ENCODE results near the gene MVK. TPM values are rescaled to one million over a fixed set of nuclear protein-coding genes. Genes with fewer than 3 reads are reported as not detected.

The MVK gene
- total RNA-seq, 1 experiment from 2014 or later: 28.9 TPM

DNA sequence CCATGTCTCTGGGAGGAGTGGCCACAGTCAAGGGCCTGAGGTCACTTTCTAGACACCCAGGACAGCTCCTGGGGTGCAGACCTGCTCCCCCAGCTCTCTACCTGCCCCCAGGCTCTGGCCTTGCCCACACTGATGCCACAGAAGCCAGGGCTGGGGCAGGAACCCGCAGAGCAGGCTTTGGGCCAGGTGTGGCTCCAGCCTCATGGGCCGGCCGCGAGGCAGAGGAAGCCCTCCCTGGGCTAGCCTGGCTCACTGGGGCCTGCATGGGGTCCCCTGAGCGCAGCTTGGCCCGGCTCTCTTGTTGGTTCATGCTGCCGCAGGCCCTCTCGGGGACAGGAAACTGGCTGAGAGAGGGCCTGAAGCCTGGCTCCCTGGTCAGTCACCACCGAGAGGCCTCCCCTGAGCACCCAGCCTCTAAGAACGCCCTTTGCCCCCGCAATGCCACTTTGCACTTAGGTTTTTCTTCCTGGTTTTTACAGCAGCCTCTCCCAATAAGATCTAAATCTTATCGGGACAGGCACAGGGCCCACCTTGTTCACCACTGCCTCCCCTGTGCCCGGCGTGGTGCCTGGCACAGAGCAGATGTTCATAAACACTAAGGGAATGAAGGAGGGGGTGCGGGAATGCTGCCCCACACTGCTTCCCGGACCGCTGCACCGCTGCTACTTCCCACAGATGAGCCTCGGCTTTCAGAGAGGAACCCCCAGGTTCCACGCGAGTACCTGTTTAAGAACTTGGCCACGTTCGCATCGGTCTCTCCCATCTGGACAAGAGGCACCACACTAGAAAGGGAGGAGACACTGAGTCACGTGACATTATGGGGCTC lies 15.0 kb upstream of the MVK start:
- Histone ChIP-seq H3K9me3 (peaks cover 6% of the 10 kb centered on the region; the same call in 1 of the 2 replicates), H3K4me3 (ENCODE audit: low read depth, low read length) (no peak overlapping the region), H3K36me3 (ENCODE audit: control insufficient read depth, insufficient read depth, low read length) (peaks cover 5% of the 10 kb centered on the region), H3K27me3 (replicated peaks; ENCODE audit: control insufficient read depth, insufficient read depth, low read length) (no peaks in the 10 kb centered on the region), H3K4me1 (no peaks in the 10 kb centered on the region)
- Mint-ChIP-seq H3K4me1 (ENCODE audit: low read depth, unreplicated experiment) (no peaks in the 10 kb centered on the region), H3K36me3 (ENCODE audit: insufficient read depth, unreplicated experiment) (peaks cover 26% of the 10 kb centered on the region), H3K27ac (ENCODE audit: unreplicated experiment) (no peak overlapping the region), H3K9me3 (ENCODE audit: unreplicated experiment) (no peaks in the 10 kb centered on the region), H3K4me3 (ENCODE audit: unreplicated experiment) (no peak overlapping the region), H3K27me3 (ENCODE audit: insufficient read depth, unreplicated experiment) (no peaks in the 10 kb centered on the region)
- CTCF ChIA-PET: no interaction called here
- POLR2A ChIA-PET: no interaction called here
- no peak for DNase-seq
- no TSS peak for BruUV-seq (replicated peaks)
- TF ChIP-seq, protein P1, sequence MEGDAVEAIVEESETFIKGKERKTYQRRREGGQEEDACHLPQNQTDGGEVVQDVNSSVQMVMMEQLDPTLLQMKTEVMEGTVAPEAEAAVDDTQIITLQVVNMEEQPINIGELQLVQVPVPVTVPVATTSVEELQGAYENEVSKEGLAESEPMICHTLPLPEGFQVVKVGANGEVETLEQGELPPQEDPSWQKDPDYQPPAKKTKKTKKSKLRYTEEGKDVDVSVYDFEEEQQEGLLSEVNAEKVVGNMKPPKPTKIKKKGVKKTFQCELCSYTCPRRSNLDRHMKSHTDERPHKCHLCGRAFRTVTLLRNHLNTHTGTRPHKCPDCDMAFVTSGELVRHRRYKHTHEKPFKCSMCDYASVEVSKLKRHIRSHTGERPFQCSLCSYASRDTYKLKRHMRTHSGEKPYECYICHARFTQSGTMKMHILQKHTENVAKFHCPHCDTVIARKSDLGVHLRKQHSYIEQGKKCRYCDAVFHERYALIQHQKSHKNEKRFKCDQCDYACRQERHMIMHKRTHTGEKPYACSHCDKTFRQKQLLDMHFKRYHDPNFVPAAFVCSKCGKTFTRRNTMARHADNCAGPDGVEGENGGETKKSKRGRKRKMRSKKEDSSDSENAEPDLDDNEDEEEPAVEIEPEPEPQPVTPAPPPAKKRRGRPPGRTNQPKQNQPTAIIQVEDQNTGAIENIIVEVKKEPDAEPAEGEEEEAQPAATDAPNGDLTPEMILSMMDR (IDR thresholded peaks at IDR 0.05; ENCODE audit: insufficient read depth in 1 of 2, low read depth in 1 of 2, low read length in 1 of 2, severe bottlenecking in 1 of 2, unreplicated experiment in 1 of 2): no peak
- intact Hi-C loops (cut with micrococcal nuclease; ENCODE audit: unreplicated experiment): no loop called here

DNA sequence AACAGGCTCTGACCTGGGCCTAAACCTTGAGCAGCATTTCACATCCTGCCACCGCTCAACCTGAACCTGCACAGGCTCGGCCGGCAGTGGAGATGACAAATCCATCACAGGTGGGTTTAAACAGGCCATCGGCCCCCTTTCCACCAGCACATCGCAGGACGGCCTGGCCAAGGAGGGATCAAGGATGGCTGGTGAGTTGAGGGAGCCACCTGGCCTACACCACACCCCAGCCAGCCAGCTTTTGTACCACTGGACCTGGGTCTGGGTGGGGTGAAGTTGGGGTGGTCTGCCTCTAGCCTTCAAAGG lies 14.4 kb upstream of the MVK start:
- CTCF ChIA-PET: no interaction called here

DNA sequence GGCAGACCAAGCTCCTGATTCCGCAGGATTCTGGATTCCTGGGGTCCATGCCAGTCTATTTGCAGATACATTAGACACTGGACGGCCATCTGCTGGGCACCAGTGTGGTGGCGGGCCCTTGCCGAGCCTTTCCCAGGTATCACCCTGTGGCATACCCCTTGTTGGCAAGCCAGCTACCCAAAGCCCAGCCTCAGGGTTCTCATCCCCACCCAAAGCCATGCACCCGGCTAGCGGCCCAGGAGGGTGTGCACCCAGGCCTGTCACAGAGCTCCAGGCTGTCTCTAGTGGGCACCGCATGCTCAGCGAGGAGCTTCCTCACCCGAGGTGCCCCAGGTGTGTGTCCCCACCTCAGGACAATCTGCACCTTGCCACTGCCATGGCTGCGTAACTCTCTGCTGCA lies 14.0 kb upstream of the MVK start:
- Mint-ChIP-seq H3K9me3 (ENCODE audit: unreplicated experiment) (no peaks in the 10 kb centered on the region), H3K27ac (ENCODE audit: unreplicated experiment) (no peak overlapping the region), H3K36me3 (ENCODE audit: insufficient read depth, unreplicated experiment) (peaks cover 28% of the 10 kb centered on the region), H3K4me1 (ENCODE audit: low read depth, unreplicated experiment) (no peaks in the 10 kb centered on the region), H3K4me3 (ENCODE audit: unreplicated experiment) (no peak overlapping the region), H3K27me3 (ENCODE audit: insufficient read depth, unreplicated experiment) (no peaks in the 10 kb centered on the region)
- intact Hi-C loops (cut with micrococcal nuclease; ENCODE audit: unreplicated experiment): no loop called here
- CTCF ChIA-PET: no interaction called here
- DNase-seq: no peak
- POLR2A ChIA-PET: no interaction called here
- Histone ChIP-seq H3K36me3 (ENCODE audit: control insufficient read depth, insufficient read depth, low read length) (peaks cover 5% of the 10 kb centered on the region), H3K4me3 (ENCODE audit: low read depth, low read length) (no peak overlapping the region), H3K27me3 (replicated peaks; ENCODE audit: control insufficient read depth, insufficient read depth, low read length) (no peaks in the 10 kb centered on the region), H3K4me1 (no peaks in the 10 kb centered on the region), H3K9me3 (peaks cover 6% of the 10 kb centered on the region; the same call in 1 of the 2 replicates)
- TF ChIP-seq, protein P1 (IDR thresholded peaks at IDR 0.05; ENCODE audit: insufficient read depth in 1 of 2, low read depth in 1 of 2, low read length in 1 of 2, severe bottlenecking in 1 of 2, unreplicated experiment in 1 of 2): no peak
- BruUV-seq (replicated peaks): no TSS peak

More for the DNA sequence above, 14.4 kb upstream of the MVK start:
- H3K27me3 Mint-ChIP-seq (ENCODE audit: insufficient read depth, unreplicated experiment): no peaks in the 10 kb centered on the region
- DNase-seq: no peak
- no TSS peak for BruUV-seq (replicated peaks)
- no peaks in the 10 kb centered on the region for H3K4me1 ChIP-seq
- no peaks in the 10 kb centered on the region for H3K9me3 Mint-ChIP-seq (ENCODE audit: unreplicated experiment)
- POLR2A ChIA-PET: no interaction called here
- H3K4me3 Mint-ChIP-seq (ENCODE audit: unreplicated experiment): no peak overlapping the region
- H3K4me1 Mint-ChIP-seq (ENCODE audit: low read depth, unreplicated experiment): no peaks in the 10 kb centered on the region
- intact Hi-C loops (cut with micrococcal nuclease; ENCODE audit: unreplicated experiment): no loop called here
- TF ChIP-seq, protein P1 (IDR thresholded peaks at IDR 0.05; ENCODE audit: insufficient read depth in 1 of 2, low read depth in 1 of 2, low read length in 1 of 2, severe bottlenecking in 1 of 2, unreplicated experiment in 1 of 2): no peak
- H3K27me3 ChIP-seq (replicated peaks; ENCODE audit: control insufficient read depth, insufficient read depth, low read length): no peaks in the 10 kb centered on the region
- peaks cover 6% of the 10 kb centered on the region; the same call in 1 of the 2 replicates for H3K9me3 ChIP-seq
- H3K4me3 ChIP-seq (ENCODE audit: low read depth, low read length): no peak overlapping the region
- peaks cover 5% of the 10 kb centered on the region for H3K36me3 ChIP-seq (ENCODE audit: control insufficient read depth, insufficient read depth, low read length)
- no peak overlapping the region for H3K27ac Mint-ChIP-seq (ENCODE audit: unreplicated experiment)
- H3K36me3 Mint-ChIP-seq (ENCODE audit: insufficient read depth, unreplicated experiment): peaks cover 28% of the 10 kb centered on the region

Data from Caco-2 (cell line).